DLD1 (cell line): Measurements from ENCODE around the gene ZDHHC22.

Experiments used
- in situ Hi-C: cut with HindIII; loops from 2 replicates; pipeline ENCODE4 v1.10.0; 2017; ENCODE audit warnings: low sequenced_read_pairs

ZDHHC22 gene

DNA sequence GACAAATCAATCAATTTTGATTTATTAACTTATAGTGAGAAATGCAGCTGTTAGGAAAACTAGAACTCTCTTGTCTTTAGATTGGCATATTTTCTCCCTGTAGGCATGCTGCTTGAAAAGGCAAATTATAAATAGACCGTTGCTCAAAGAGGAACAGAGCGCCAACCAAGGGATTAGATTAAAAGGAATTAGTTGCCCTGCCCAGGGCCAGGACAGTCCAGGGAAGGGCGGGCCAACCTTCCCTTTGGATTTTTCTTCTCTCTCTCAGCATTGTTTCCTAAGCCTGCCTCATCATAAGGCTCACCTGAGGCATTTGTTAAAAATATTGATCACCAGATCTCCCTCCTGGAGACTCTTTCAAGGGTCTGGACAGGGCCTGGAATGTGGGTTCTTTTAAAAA lies 34.9 kb downstream of the ZDHHC22 start:
- in situ Hi-C loops: no loop called here

DNA sequence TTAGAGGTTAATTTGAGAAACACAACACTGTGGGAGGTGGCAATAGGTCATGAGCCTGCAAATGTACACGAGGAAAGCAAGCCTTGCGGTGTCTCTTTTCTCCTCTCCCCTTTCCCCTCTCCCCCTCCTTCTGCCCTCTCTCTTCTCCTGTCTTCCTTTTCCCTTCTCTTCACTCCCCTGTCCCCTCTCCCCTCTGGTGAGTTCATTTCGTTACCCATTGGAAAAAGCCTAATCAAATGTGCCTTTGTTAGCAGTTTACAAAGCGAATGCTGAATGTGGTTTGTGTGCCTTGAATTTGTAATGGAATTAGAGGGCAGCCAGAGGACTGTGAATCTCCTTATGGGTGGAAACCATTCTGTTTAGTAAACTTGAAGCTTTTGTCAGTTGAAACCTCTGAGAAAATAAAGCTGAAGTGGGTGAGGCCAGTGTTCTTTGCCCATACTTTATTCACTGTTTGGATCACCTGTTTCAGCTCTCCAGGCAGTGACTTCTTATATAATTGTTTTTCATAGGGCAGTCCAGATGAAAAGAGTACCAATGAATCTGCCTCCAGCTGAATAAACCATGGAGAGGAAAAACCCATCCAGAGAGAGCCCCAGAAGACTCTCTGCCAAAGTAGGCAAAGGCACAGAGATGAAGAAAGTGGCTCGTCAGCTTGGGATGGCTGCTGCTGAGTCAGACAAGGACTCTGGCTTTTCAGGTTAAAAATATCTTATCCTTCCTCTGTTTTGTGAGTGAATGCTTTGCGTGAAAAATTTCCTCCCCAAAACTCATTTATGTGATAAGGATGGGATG lies 36.2 kb downstream of the ZDHHC22 start:
- in situ Hi-C loops: no loop called here

DNA sequence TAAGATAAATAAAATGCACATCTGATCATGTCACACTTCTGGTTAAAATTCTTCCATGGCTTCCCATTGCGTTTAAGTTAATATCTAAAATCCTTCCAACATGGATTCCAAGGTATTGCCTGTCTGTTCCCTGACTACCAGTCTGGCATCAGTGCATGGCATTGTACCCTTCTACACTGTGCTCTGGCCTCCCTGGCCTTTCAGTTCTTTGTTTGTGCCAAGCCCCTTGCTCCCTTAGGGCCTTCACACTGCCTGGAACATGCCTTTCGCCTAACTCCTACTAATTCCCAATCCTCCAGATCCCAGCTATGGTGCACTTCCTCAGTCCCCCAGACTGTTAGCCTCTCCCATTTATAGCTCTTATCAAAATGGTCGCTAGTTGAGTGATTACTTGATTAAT lies 37.2 kb downstream of the ZDHHC22 start:
- in situ Hi-C loops: no loop called here

DNA sequence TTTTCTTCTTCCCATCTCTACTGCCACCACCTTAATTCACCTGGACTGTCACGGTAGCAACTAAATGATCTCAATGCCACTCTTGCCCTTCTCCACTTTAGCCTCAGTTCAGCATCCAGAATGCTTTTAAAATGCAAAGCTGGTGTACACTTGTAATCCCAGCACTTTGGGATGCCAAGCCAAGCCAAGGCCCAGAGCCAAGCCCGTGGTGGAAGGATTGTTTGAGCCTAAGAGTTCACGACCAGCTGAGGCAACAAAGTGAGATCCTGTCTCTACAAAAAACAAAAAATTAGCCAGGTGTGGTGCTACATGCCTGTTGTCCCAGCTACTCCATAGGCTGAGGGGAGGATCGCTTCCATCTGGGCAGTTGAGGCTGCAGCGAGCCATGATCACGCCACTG lies 37.6 kb downstream of the ZDHHC22 start:
- in situ Hi-C loops: no loop called here

DNA sequence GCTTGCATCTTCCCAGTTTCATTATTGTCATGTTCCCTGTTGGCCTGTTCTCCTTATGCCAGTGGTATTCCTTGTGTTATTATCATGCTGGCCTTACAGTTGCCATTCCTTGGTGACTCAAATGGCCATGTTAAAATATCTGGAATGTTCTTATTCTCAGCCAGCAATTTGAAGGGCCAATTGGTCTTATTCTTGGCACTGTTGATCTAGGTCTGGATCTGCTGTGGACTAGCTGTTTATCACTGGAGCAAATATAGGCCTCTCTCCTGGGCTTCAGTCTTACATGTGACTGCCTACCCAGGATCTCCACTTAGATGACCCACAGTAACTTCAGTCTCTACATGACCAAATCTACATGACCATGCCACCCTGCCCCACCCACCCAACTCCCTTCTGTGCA lies 38.1 kb downstream of the ZDHHC22 start:
- in situ Hi-C loops: no loop called here

DNA sequence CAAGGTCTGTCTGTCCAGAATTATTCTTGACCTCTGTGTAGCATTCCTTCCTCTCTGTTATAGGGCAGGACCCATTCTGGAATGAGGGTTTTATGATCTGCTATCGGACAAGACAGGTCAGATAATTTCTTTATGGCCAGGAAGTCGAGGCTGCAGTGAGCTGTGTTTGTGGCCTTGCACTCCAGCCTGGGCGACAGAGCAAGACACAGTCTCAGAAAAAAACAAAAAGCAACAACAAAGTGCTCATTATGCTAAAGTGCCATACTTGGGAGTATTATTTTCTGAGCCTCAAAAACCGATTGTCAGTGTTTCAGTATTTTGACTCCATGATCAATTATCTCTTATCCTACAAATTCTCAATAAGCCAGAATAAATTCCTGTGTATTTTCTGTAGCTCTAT lies 39.4 kb downstream of the ZDHHC22 start:
- in situ Hi-C loops: no loop called here

DNA sequence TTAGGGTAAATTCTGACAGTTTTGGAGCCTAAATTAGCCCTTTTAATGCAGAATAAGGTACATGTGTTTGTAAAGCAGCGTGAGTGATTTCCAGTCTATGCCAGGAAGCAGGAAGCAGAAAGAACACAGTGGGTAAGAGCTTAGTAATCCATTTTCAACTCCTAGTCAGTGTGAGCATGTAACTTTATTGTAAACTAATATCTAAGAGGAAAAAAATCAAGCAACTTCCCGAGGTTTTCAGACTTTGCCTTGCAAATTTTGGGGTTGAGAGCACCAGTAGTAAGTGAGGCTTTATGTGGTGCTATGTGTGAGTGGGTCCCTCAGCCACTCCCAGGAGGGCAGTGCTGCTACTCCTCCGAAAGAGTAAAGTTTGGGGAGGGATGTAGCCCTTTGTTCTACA lies 40.6 kb downstream of the ZDHHC22 start:
- in situ Hi-C loops: no loop called here

DNA sequence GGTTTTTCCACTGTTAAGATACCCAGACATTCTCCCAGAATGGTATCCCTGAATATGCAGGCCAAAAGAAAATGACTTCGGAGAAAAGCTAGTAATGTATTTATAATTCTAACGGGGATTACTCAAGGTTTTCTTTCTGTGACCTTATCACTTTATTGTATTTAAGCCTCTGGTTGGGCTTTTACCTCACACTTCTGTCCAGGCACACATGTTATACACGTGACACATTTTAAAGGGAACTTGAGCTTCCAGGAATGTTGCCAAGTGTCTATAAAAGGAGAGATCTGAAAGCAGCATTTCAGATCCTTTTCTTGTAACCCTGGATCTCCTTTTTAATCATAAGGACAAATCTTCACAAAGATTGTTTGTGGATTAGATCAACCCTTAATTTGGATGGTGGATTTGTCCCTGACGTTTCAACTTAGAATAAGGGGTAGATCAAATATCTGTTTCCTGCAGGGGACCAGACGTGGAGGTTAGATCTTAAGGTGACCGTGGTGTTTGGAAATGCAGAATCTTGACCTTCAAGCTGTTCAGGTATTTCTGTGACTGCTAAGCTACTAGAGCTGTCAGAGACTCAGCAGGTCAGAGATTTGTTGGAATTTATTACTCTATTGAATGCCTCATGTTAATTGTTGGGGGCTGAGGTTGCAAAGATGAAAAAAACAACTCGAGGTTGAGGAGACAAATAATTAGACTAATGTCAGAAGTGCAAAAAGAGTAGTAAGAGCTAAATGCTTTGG lies 42.0 kb downstream of the ZDHHC22 start:
- in situ Hi-C loops: loop anchor here (25.0 kb wide), 1 partner anchor 212 kb away; no protein-coding TSS in a partner anchor

DNA sequence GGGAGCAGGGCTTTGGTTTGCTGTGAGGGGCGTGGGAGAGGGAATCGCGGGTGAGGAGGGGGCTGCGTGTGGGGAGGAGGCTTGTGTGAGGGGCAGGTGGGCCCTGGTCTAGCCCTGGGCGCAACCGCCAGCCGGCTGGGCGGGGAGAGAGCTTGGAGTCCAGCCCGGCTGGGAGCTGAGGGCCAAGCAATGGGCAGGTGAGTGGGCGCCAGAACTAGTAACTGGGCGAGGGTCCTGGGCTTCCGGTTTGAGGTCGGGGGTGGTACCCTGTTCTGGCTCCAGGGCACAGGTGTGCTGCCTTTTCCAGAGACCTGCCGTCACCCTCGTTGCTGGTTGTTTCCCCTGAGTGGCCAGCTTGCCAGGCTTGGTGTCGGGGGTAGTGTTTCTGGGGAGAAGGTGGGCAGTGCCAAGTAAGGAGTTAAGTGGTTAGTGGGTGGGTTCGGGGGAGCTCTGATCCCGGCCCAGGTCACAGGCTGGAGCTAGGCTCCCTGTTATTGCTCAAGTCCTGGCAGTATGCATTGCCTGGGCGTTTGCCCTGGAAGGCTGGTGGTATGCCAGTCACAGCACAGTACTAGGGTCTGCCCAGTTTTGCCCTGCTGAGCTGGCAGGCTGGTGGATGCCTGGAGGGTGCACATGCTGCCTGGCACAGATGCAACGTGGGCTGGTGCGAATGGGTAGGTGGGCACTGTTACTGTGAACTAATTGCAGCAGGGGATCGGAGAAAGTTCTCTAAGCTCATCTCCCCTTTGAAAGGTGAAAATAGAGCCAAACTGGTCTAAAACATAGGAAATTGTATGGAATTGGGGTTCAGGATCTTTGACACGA lies 42.9 kb downstream of the ZDHHC22 start:
- in situ Hi-C loops: loop anchor here (25.0 kb wide), 1 partner anchor 211 kb away; no protein-coding TSS in a partner anchor

DNA sequence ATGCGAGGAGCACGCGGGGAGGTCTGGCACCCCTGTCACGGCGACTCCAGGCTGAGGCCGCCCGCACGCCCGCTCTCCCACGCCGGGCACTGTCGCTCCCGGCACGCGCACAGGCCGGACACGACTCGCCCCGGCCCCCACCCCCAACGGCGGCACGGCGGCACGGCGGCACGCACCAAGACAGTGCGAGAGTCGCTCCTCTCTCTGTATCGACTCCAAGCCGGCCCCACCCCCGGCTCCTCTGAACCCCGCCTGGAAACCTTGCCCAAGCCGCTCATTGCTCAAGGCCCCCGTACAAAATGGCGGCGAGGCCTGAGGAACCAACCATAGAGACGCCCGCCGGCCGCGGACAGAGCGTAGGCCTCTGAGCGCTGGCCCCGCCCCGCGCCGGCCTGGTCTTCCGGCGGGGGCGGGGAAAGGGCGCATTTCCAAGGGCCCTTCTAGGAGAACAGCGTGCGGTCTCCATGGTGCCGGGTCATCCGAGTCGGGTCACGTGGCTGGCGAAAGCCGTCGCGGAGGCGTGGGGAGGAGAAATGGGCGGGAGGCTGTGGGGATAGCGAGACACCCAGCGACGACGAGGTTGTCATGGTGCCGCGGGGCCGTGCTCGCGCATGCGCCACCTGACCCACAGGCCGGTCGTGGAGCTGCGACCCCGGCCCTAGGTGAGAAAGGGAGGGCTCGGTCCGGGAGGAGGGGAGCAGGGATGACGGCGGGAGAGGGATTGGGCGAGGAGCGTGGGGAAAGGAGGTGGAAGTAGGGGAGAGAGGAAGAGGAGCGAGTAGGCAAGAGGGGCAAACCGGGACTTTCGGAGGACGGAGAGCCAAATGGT lies 43.7 kb downstream of the ZDHHC22 start, which contains the start of gene CIPC:
Gene CIPC, plus strand, starts transcription at position 559 of the 829 bp plus-strand sequence. CDS start 7,451 bp downstream, outside the sequence.
- in situ Hi-C loops: loop anchor here (25.0 kb wide), 1 partner anchor 211 kb away; no protein-coding TSS in a partner anchor

DNA sequence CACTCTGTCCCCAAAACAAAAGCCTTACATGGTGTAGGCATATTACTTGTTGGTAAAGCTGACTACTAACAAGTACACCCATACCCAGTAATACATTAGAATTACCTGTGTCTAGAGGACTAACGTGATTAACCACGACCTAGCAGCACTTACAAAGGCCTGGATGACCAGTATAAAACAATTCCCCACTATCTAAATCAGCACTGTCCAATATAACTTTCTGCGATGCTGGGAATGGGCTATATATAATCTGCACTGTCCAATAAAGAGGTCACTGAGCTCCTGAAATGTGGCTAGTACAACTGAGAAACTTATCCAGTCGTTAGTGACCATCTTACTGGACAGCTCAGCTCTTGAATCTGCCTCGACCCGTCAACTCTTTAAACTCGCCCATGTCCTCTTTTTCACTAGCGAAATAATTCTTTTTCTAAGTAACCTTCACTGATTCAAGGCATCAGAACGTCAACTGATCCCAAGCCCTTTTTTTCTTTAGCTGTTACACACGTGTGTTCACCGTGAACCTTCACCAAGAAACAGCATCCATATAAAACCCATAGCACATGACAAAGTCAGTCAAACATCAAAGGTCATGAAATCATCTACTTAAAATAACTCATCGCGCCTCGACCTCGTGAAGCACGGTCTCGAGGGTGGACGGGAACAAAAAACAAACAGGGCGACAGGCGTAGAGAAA lies 44.4 kb downstream of the ZDHHC22 start:
- in situ Hi-C loops: loop anchor here (25.0 kb wide), 1 partner anchor 210 kb away; no protein-coding TSS in a partner anchor

DNA sequence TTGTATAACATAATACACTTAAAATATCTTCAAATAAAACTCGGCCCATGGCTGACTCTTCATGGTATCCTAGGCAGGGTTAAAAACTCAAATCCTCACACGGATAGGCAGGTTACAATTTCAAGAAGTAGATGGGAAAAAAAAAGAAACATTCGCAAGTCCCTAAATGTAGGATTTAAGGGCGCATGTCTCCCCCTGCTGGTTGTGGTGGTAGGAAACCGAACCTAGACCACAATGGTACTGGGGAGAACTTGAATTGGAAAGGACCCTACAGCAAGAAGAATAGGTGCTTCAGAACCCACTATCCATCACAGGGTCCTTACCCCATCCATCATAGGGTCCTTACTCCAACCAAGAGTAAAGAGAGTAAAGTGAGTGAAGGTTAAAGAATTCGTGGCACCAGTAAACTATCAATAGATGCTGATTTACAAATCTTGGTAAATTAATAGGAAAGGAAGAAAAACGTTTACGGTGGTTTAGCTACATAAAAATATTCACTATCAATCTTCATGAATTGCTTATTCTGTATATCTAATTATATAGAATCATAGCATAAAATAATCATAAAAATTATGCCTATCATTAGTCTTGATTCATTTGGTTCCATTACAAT lies 46.8 kb downstream of the ZDHHC22 start:
- in situ Hi-C loops: loop anchor here (25.0 kb wide), 1 partner anchor 207 kb away; no protein-coding TSS in a partner anchor

DNA sequence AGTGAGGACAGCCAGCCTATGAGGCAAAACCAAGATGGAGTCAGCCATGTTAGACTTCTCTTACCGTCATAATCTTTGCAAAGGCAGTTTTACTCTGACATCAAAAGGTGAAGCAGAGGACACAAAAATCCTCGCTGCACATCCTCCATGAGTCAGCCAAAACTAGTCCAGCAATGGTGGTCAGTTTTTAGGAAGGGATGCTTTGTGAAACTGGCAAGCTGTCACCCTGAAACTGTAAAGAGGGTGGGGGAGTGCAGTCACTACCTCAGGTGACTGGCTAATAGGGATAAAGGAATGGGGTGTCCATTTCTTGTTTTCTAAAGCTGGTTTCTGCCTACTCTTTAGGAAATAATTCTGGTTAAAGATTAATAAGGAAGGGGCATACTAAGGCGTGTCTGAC lies 48.9 kb downstream of the ZDHHC22 start:
- in situ Hi-C loops: loop anchor here (25.0 kb wide), 1 partner anchor 205 kb away; no protein-coding TSS in a partner anchor

DNA sequence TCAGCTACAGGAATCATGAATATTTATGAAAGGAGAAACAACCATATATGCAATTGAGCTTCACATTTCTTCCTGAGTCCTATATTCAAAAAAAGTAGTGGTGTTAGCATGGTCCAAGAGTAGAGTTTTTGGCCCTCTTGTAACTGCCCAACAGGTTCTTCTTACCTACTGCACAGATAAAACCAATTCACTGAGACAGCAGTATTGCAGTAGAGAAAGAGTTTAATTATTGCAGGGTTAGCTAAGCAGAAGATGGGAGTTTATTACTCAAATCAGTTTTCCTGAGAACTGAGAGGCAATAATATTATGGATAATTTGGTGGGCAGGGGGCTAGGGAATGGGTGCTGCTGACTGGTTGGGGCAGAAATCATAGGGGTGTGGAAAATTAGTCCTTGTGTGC lies 50.1 kb downstream of the ZDHHC22 start:
- in situ Hi-C loops: loop anchor here (25.0 kb wide), 1 partner anchor 204 kb away; no protein-coding TSS in a partner anchor

DNA sequence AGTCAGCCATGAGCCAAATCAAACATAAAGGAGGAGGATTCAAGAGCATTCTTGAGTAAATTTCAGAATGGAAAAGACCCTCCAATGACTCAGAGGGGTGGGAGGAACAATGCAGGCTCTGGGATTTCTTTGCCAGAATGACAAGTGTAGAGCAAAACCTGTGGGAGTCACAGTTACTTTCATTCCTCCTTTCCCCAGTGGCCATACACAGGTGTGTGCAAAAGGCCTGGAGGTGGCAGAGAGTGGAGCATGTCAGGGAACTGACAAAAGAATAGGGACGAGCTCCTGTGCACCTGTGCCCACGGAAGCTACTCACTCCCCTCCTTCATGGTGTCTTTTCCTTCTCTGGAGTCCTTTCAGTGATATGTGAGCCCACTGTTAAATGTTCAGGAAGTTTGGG lies 52.9 kb downstream of the ZDHHC22 start:
- in situ Hi-C loops: loop anchor here (25.0 kb wide), 1 partner anchor 201 kb away; no protein-coding TSS in a partner anchor

DNA sequence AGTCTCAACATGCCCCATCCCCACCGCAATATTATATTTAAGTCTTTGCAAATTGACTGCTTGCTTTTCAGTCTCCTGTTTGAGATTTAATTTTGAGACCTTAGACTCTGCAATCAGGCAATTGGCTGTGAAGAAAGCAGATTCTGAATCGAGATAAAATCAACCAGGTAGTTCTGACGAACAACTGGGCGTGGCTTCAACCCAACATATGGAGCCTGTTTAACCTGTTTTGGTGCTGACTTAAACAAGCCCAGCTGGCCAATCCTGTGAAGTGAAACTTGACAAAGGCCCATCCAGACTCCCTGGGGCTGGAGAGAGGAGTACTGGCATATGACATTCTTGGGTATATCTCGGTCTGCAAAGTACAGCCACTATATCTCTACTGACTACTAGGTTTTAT lies 53.4 kb downstream of the ZDHHC22 start:
- in situ Hi-C loops: loop anchor here (25.0 kb wide), 1 partner anchor 201 kb away; no protein-coding TSS in a partner anchor

DNA sequence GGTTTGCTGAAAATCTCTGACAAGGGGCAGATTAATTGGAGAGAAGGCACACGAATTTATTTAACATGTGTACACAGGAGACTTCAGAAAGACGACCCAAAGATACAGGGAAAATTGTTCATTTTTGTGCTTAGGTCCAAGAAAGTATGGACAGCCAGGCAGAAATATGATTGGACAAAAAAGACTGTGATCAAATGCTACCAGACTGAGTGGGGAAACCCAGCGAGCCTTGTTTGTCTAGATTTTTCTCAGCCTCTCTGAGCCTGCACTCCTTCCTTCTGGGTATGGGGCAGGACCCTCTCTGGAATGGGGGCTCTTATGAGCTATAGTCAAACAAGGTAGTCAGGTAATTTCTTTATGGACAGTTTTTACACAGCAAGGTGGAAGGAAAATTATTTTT lies 54.0 kb downstream of the ZDHHC22 start:
- in situ Hi-C loops: loop anchor here (25.0 kb wide), 1 partner anchor 200 kb away; no protein-coding TSS in a partner anchor

DNA sequence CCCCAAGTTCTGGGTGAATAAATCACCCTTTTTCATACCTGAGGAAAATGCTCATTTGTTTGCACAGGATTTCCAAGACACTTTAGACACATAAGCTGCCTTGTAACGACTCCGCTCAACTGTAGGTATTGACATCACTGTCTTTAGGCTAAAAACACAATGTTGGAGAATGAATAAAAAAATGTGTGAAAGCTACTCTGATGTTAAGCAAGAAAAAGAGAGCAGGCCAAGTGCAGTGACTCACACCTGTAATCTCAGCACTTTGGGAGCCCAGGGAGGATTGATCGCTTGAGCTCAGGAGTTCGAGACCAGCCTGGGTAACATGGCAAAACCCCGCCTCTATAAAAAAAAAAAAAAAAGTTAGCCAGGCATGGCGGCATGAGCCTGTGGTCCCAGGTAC lies 54.6 kb downstream of the ZDHHC22 start:
- in situ Hi-C loops: loop anchor here (25.0 kb wide), 1 partner anchor 200 kb away; no protein-coding TSS in a partner anchor
